Peyer's patch (tissue), 4 donors: ENCODE measurements around the gene RBM33.

ENCODE experiments used
- CTCF ChIP-seq, 6 experiments: fragments of 450-650 bp in 4 of 6; fragments of 200-600 bp in 2 of 6; sonication (generic) in 1 of 6; IDR thresholded peaks; one replicate each; pipeline ENCODE4 v1.5.1; 2017 to 2019; ENCODE audit warnings: antibody characterized with exemption in 6 of 6, mild to moderate bottlenecking in 3 of 6, moderate library complexity in 1 of 6
- POLR2A ChIP-seq, 2 donors: fragments of 450-650 bp; IDR thresholded peaks; one replicate each; pipeline ENCODE4 v1.5.1; 2017; ENCODE audit warnings: antibody characterized with exemption in 2 of 2, mild to moderate bottlenecking in 2 of 2, moderate library complexity in 2 of 2

- TF ChIP-seq CTCF (IDR thresholded peaks at IDR 0.05) = no peak
- no peak for TF ChIP-seq POLR2A (IDR thresholded peaks at IDR 0.05)
These were observed 61.3 kb downstream of the RBM33 start for GRCh38 chr7:155705623-155706360.
